Duodenal mucosa (tissue), 2 donors: ENCODE results near the gene TIMM17B.
"Not testable (repeated sequence)": the region's sequence is repeated elsewhere in the genome, so short reads cannot be mapped to it uniquely, and the experiment has no call there.

Experiments used
- H3K27ac ChIP-seq: one replicate; pipeline ENCODE4 v1.7.0; 2013; ENCODE audit warnings: low read depth, low read length
- H3K27me3 ChIP-seq, 2 donors: one replicate each; pipeline ENCODE4 v1.7.0; 2013; ENCODE audit warnings: low read length in 2 of 2, control low read depth in 1 of 2; ENCODE audit not compliant: insufficient read depth in 2 of 2, control insufficient read depth in 1 of 2
- H3K36me3 ChIP-seq, 2 donors: one replicate each; pipeline ENCODE4 v1.7.0; 2013; ENCODE audit warnings: low read length in 2 of 2, control low read depth in 1 of 2; ENCODE audit not compliant: insufficient read depth in 2 of 2, control insufficient read depth in 1 of 2
- H3K4me1 ChIP-seq, 2 donors: one replicate each; pipeline ENCODE4 v1.7.0; 2013; ENCODE audit warnings: low read length in 2 of 2, control low read depth in 1 of 2; ENCODE audit not compliant: insufficient read depth in 2 of 2, control insufficient read depth in 1 of 2
- H3K4me3 ChIP-seq, 2 donors: one replicate each; pipeline ENCODE4 v1.7.0; 2013; ENCODE audit warnings: low read length in 2 of 2, low read depth in 1 of 2
- H3K9ac ChIP-seq, 2 donors: one replicate each; pipeline ENCODE4 v1.7.0; 2013; ENCODE audit warnings: low read length in 2 of 2, low read depth in 1 of 2
- H3K9me3 ChIP-seq, 2 donors: one replicate each; pipeline ENCODE4 v1.7.0; 2013; ENCODE audit warnings: low read length in 2 of 2, control low read depth in 1 of 2; ENCODE audit not compliant: control insufficient read depth in 1 of 2

Gene TIMM17B

GRCh38 chrX:48896611-48897011 is 957 bp downstream of the TIMM17B start:
- H3K9me3 ChIP-seq: no peaks in the 10 kb centered on the region
- peaks cover 6 to 24% of the 10 kb centered on the region in 2 donors for H3K4me1 ChIP-seq
- peak overlapping the region; percentile 42 for H3K27ac ChIP-seq
- peak overlapping the region; percentile 82 to 95 for H3K4me3 ChIP-seq
- peaks cover 12 to 19% of the 10 kb centered on the region in 2 donors for H3K36me3 ChIP-seq
- H3K27me3 ChIP-seq: no peaks in the 10 kb centered on the region
- H3K9ac ChIP-seq: peak overlapping the region; percentile 91 to 92

- H3K36me3 ChIP-seq: peaks cover 6 to 11% of the 10 kb centered on the region in 2 donors
- H3K4me3 ChIP-seq: no peak overlapping the region
- no peak overlapping the region for H3K27ac ChIP-seq
- H3K4me1 ChIP-seq: peaks cover 6 to 27% of the 10 kb centered on the region in 2 donors
- no peak overlapping the region for H3K9ac ChIP-seq
- H3K9me3 ChIP-seq: no peaks in the 10 kb centered on the region
- H3K27me3 ChIP-seq: no peaks in the 10 kb centered on the region
Observed at GRCh38 chrX:48894891-48895290, 2.7 kb downstream of the TIMM17B start.

- Histone ChIP-seq H3K27ac (no peak overlapping the region), H3K9ac (no peak overlapping the region), H3K36me3 (peaks cover 6 to 11% of the 10 kb centered on the region in 2 donors), H3K9me3 (no peaks in the 10 kb centered on the region), H3K27me3 (no peaks in the 10 kb centered on the region), H3K4me1 (peaks cover 6 to 21% of the 10 kb centered on the region in 2 donors), H3K4me3 (no peak overlapping the region)
Observed at GRCh38 chrX:48893556-48894348, 3.8 kb downstream of the TIMM17B start.

- Histone ChIP-seq H3K27ac (no peak overlapping the region), H3K9me3 (no peaks in the 10 kb centered on the region), H3K36me3 (peaks cover 6 to 11% of the 10 kb centered on the region in 2 donors), H3K4me1 (peaks cover 6 to 17% of the 10 kb centered on the region in 2 donors), H3K9ac (no peak overlapping the region), H3K4me3 (no peak overlapping the region), H3K27me3 (no peaks in the 10 kb centered on the region)
Observed at GRCh38 chrX:48892896-48893295, 4.7 kb downstream of the TIMM17B start.

- H3K36me3 ChIP-seq: peaks cover 6 to 11% of the 10 kb centered on the region in 2 donors
- H3K27ac ChIP-seq: no peak overlapping the region
- H3K27me3 ChIP-seq: no peaks in the 10 kb centered on the region
- H3K9me3 ChIP-seq: no peaks in the 10 kb centered on the region
- peak overlapping the region; percentile 32 to 43 for H3K9ac ChIP-seq
- H3K4me3 ChIP-seq: peak overlapping the region; percentile 58 to 59
- H3K4me1 ChIP-seq: peaks cover 4 to 14% of the 10 kb centered on the region in 2 donors
Observed at GRCh38 chrX:48891402-48892288, 5.9 kb downstream of the TIMM17B start.

GRCh38 chrX:48890934-48891401 is 6.6 kb downstream of the TIMM17B start:
- H3K4me1 ChIP-seq: peaks cover 0 to 9% of the 10 kb centered on the region in 2 donors
- peak overlapping the region; percentile 58 to 59 for H3K4me3 ChIP-seq
- peaks cover 6 to 11% of the 10 kb centered on the region in 2 donors for H3K36me3 ChIP-seq
- no peaks in the 10 kb centered on the region for H3K9me3 ChIP-seq
- no peak overlapping the region for H3K27ac ChIP-seq
- H3K27me3 ChIP-seq: no peaks in the 10 kb centered on the region
- peak overlapping the region in 1 of 2 donors; percentile 43 for H3K9ac ChIP-seq

GRCh38 chrX:48890296-48890925 is 7.2 kb downstream of the TIMM17B start:
- Histone ChIP-seq H3K36me3 (peaks cover 6 to 11% of the 10 kb centered on the region in 2 donors), H3K4me1 (peaks cover 0 to 9% of the 10 kb centered on the region in 2 donors), H3K4me3 (peak overlapping the region; percentile 58 to 59), H3K27ac (no peak overlapping the region), H3K9me3 (no peaks in the 10 kb centered on the region), H3K27me3 (no peaks in the 10 kb centered on the region), H3K9ac (peak overlapping the region in 1 of 2 donors; percentile 43)

GRCh38 chrX:48886586-48886985 is 11.0 kb downstream of the TIMM17B start:
- not testable (repeated sequence) for H3K4me3 ChIP-seq, H3K9ac ChIP-seq, H3K4me1 ChIP-seq, H3K27ac ChIP-seq, H3K27me3 ChIP-seq, H3K9me3 ChIP-seq, H3K36me3 ChIP-seq

GRCh38 chrX:48883729-48884128 is 13.8 kb downstream of the TIMM17B start:
- H3K27ac ChIP-seq: no peak overlapping the region
- no peaks in the 10 kb centered on the region for H3K9me3 ChIP-seq
- no peak overlapping the region for H3K4me3 ChIP-seq
- no peaks in the 10 kb centered on the region for H3K36me3 ChIP-seq
- H3K9ac ChIP-seq: no peak overlapping the region
- no peaks in the 10 kb centered on the region for H3K27me3 ChIP-seq
- H3K4me1 ChIP-seq: no peaks in the 10 kb centered on the region
